ACC112 (cell line): ENCODE data around the gene CXCR5.

Source experiments
- H2AFZ ChIP-seq: fragments of 200-600 bp; sonication (generic); one replicate; pipeline ENCODE4 v1.6.0; 2017; ENCODE audit warnings: antibody characterized with exemption, low read length; ENCODE audit not compliant: unreplicated experiment
- H3K27ac ChIP-seq: fragments of 200-600 bp; sonication (generic); 2 replicates; pipeline ENCODE4 v1.5.1; 2014; ENCODE audit warnings: low read depth, mild to moderate bottlenecking, antibody characterized with exemption, low read length, moderate library complexity
- H3K27me3 ChIP-seq: fragments of 200-600 bp; sonication (generic); 2 replicates; pipeline ENCODE4 v1.6.1; 2014; ENCODE audit warnings: mild to moderate bottlenecking, antibody characterized with exemption, low read length, moderate library complexity, mixed read lengths; ENCODE audit not compliant: insufficient read depth
- H3K36me3 ChIP-seq: fragments of 200-600 bp; sonication (generic); 2 replicates; pipeline ENCODE4 v1.6.1; 2016; ENCODE audit warnings: mild to moderate bottlenecking, antibody characterized with exemption, low read length, moderate library complexity, mixed read lengths; ENCODE audit not compliant: insufficient read depth
- H3K4me1 ChIP-seq: fragments of 200-600 bp; sonication (generic); one replicate; pipeline ENCODE4 v1.6.1; 2016; ENCODE audit warnings: low read length, mixed read lengths; ENCODE audit not compliant: insufficient read depth, unreplicated experiment, control insufficient read depth
- H3K4me3 ChIP-seq: fragments of 200-600 bp; sonication (generic); 2 replicates; pipeline ENCODE4 v1.5.1; 2014; ENCODE audit warnings: mild to moderate bottlenecking, low read depth, low read length
- H3K79me2 ChIP-seq: fragments of 200-600 bp; sonication (generic); one replicate; pipeline ENCODE4 v1.6.0; 2016; ENCODE audit warnings: low read length; ENCODE audit not compliant: control insufficient read depth, unreplicated experiment, insufficient read depth

CXCR5 gene

GRCh38 chr11:118921121-118921928, 37.6 kb downstream of the CXCR5 start:
- Histone ChIP-seq H3K36me3 (no peaks in the 10 kb centered on the region), H3K27ac (peak overlapping the region; percentile 99), H3K4me3 (peak overlapping the region; percentile 95), H3K79me2 (peaks cover 60% of the 10 kb centered on the region), H3K27me3 (no peaks in the 10 kb centered on the region), H2AFZ (no peak overlapping the region), H3K4me1 (peaks cover 65% of the 10 kb centered on the region)

- Histone ChIP-seq H3K36me3 (no peaks in the 10 kb centered on the region), H3K4me1 (peaks cover 59% of the 10 kb centered on the region), H3K4me3 (peak overlapping the region; percentile 95), H2AFZ (no peak overlapping the region), H3K27ac (peak overlapping the region; percentile 99), H3K79me2 (peaks cover 54% of the 10 kb centered on the region), H3K27me3 (no peaks in the 10 kb centered on the region)
Observed at GRCh38 chr11:118921929-118922744, 38.4 kb downstream of the CXCR5 start.

- no peak overlapping the region for H2AFZ ChIP-seq
- peaks cover 57% of the 10 kb centered on the region for H3K4me1 ChIP-seq
- H3K36me3 ChIP-seq, result no peaks in the 10 kb centered on the region
- H3K27me3 ChIP-seq, result no peaks in the 10 kb centered on the region
- H3K79me2 ChIP-seq, result peaks cover 49% of the 10 kb centered on the region
- H3K27ac ChIP-seq, result peak overlapping the region; percentile 99
- H3K4me3 ChIP-seq, result peak overlapping the region; percentile 95
Observed at GRCh38 chr11:118922745-118923627, 39.3 kb downstream of the CXCR5 start.

GRCh38 chr11:118923721-118924587, 40.3 kb downstream of the CXCR5 start:
- H3K27ac ChIP-seq, result peak overlapping the region; percentile 99

GRCh38 chr11:118924591-118925585, 41.2 kb downstream of the CXCR5 start:
- peaks cover 41% of the 10 kb centered on the region for H3K4me1 ChIP-seq
- peak overlapping the region; percentile 99 for H3K27ac ChIP-seq
- H2AFZ ChIP-seq, result no peak overlapping the region
- no peaks in the 10 kb centered on the region for H3K36me3 ChIP-seq
- peak overlapping the region; percentile 95 for H3K4me3 ChIP-seq
- peaks cover 46% of the 10 kb centered on the region for H3K79me2 ChIP-seq
- no peaks in the 10 kb centered on the region for H3K27me3 ChIP-seq

More at GRCh38 chr11:118923721-118924587, 40.3 kb downstream of the CXCR5 start:
- Histone ChIP-seq H3K27me3 (no peaks in the 10 kb centered on the region), H3K79me2 (peaks cover 46% of the 10 kb centered on the region), H3K36me3 (no peaks in the 10 kb centered on the region), H3K4me1 (peaks cover 50% of the 10 kb centered on the region), H3K4me3 (peak overlapping the region; percentile 95), H2AFZ (no peak overlapping the region)

- H3K4me1 ChIP-seq, result peaks cover 14% of the 10 kb centered on the region
- H3K4me3 ChIP-seq, result peak overlapping the region; percentile 41
- H3K79me2 ChIP-seq, result peaks cover 31% of the 10 kb centered on the region
- peak overlapping the region; percentile 21; the same call in 1 of the 2 replicates for H3K27ac ChIP-seq
- no peaks in the 10 kb centered on the region for H3K27me3 ChIP-seq
- H2AFZ ChIP-seq, result peak overlapping the region; percentile 45
- no peaks in the 10 kb centered on the region for H3K36me3 ChIP-seq
Observed at GRCh38 chr11:118927554-118928100, 43.9 kb downstream of the CXCR5 start.

- H3K27ac ChIP-seq, result peak overlapping the region; percentile 50; the same call in 1 of the 2 replicates
- no peaks in the 10 kb centered on the region for H3K27me3 ChIP-seq
- peaks cover 13% of the 10 kb centered on the region for H3K4me1 ChIP-seq
- no peaks in the 10 kb centered on the region for H3K36me3 ChIP-seq
- H2AFZ ChIP-seq, result peak overlapping the region; percentile 59
- H3K4me3 ChIP-seq, result peak overlapping the region; percentile 86
- H3K79me2 ChIP-seq, result peaks cover 25% of the 10 kb centered on the region
Observed at GRCh38 chr11:118928101-118928869, 44.6 kb downstream of the CXCR5 start.

- Histone ChIP-seq H3K4me1 (peaks cover 13% of the 10 kb centered on the region), H3K4me3 (peak overlapping the region; percentile 86), H3K27ac (peak overlapping the region; percentile 50; the same call in 1 of the 2 replicates), H2AFZ (peak overlapping the region; percentile 59), H3K36me3 (no peaks in the 10 kb centered on the region), H3K27me3 (no peaks in the 10 kb centered on the region), H3K79me2 (peaks cover 18% of the 10 kb centered on the region)
Observed at GRCh38 chr11:118928870-118929500, 45.3 kb downstream of the CXCR5 start.
